HFF-Myc (cell line): ENCODE measurements around the gene ARSB.

Source experiments
- DNase-seq: peaks from one replicate; pipeline ENCODE4 v3.0.0-alpha.2; 2011; ENCODE audit warnings: low read depth; ENCODE audit errors: extremely low read depth
- H3K4me3 ChIP-seq: replicated peaks from 2 replicates; pipeline ENCODE4 v1.5.1; 2011; ENCODE audit warnings: low read depth, mild to moderate bottlenecking, control low read depth, low read length
- TF ChIP-seq, protein P1 (sequence below): IDR thresholded peaks from 2 replicates; pipeline ENCODE4 v1.5.1; 2012; ENCODE audit warnings: mild to moderate bottlenecking, low read depth, low read length, control low read depth; ENCODE audit errors: missing control alignments

The ARSB gene

GRCh38 chr5:79001471-79001870 is 16.4 kb upstream of the ARSB start:
- TF ChIP-seq, protein P1, sequence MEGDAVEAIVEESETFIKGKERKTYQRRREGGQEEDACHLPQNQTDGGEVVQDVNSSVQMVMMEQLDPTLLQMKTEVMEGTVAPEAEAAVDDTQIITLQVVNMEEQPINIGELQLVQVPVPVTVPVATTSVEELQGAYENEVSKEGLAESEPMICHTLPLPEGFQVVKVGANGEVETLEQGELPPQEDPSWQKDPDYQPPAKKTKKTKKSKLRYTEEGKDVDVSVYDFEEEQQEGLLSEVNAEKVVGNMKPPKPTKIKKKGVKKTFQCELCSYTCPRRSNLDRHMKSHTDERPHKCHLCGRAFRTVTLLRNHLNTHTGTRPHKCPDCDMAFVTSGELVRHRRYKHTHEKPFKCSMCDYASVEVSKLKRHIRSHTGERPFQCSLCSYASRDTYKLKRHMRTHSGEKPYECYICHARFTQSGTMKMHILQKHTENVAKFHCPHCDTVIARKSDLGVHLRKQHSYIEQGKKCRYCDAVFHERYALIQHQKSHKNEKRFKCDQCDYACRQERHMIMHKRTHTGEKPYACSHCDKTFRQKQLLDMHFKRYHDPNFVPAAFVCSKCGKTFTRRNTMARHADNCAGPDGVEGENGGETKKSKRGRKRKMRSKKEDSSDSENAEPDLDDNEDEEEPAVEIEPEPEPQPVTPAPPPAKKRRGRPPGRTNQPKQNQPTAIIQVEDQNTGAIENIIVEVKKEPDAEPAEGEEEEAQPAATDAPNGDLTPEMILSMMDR, result no peak
- DNase-seq, result no peak
- H3K4me3 ChIP-seq, result no peak overlapping the region

DNA sequence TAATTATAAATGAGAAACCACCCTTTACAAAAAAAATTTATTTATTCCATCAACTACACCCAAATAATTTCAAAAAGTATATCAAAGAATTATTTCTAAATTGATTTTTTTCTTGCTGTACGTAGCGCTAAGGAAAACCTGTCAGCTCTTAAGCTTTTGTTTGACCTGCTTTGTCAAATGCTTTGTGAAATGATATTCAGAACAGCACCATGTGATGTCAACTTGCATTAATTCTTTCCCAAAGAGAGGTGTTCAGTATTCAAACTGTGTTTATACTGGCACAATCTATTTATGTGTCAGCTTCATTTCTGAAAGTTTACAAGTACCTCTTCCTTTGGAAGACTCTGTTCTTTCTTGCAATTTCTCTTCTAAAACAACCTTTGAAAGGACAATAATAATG is 12.0 kb upstream of the ARSB start:
- TF ChIP-seq, protein P1, result no peak
- no peak overlapping the region for H3K4me3 ChIP-seq
- no peak for DNase-seq

DNA sequence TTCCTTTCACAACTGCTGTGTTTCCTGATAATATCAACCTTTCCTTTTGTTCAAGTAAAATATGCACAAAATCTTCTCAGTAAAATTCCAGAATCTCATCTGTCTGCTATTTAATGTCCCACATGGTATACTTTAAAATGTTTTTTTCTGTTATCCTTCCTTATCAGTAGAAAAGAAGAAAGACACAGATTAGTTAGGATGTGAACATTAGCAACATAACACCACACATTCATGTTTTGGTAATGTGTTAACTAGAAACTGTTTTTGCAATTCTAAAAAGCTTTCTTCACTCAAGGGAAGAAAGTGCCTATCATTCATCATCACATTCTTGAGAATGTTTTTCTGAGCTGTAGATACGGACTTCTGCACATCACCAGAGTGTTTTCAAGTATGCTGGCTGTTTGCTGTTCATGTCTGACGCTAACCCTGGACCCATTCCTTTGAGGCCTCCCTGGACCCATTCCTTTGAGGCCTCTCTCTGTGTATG is 10.5 kb upstream of the ARSB start:
- TF ChIP-seq, protein P1, result no peak
- no peak overlapping the region for H3K4me3 ChIP-seq
- DNase-seq, result no peak

DNA sequence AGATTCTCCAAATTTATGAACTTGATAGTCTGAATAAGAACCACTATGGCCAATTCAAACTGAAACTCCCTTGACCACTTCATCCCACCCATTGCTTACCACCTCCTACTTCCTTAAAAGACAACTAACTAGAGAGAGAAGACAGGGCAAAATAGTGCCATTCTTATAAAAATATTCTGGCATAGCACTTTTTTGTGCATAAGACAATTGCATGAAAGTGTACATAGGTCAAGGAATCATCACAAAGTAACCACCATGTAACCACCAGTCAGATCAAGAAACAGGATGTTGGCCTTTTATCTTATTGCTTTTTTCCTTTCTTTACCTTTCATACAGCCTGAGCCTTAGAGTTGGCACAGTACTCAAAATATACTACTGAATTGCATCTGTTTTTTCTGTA is 8.1 kb upstream of the ARSB start:
- H3K4me3 ChIP-seq, result no peak overlapping the region
- no peak for DNase-seq
- TF ChIP-seq, protein P1, result no peak

- DNase-seq, result no peak
- TF ChIP-seq, protein P1, result no peak
- H3K4me3 ChIP-seq, result no peak overlapping the region
Observed at GRCh38 chr5:78992146-78992545, 7.0 kb upstream of the ARSB start.

DNA sequence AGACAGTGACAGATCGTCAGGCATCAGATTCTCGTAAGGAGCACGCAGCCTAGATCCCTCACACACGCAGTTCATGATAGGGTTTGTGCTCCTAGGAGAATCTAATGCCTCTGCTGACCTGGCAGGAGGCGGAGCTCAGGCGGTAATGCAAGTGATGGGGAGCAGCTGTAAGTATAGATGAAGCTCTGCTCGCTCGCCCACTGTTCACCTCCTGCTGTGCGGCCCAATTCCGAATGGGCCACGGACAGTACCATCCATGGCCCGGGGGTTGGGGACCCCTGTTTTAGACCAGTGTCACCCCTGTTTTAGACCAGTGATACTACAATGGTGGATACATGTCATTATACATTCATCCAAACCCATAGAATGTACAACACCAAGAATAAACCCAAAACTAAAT is 4.0 kb upstream of the ARSB start:
- H3K4me3 ChIP-seq, result no peak overlapping the region
- no peak for DNase-seq
- TF ChIP-seq, protein P1, result no peak

DNA sequence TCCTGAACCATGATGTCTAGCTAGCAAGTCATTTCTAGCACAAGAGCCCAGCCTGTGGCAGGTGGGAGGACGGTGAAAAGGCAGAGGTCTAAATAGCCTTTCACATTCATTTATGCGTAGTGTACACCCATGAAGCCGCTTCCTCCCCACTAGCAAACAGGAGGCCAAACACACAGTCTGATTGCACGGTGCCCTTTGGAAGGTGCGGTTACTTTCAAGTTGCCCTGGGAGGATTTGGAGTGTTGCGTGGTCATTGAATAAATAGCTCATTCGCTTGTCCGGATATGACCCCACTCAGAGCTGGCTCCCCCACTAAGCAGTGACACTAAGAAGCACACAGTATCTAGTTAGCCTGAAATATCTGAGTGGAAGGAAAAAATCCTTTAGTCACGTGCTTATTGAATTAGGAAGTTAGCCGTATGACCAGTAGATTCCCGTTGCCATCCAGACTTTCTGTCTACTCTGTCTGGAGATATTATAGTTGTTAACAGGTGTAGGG is 664 bp upstream of the ARSB start:
- TF ChIP-seq, protein P1, result no peak
- DNase-seq, result no peak
- H3K4me3 ChIP-seq, result peak overlapping the region; percentile 55
